Measurements from ENCODE around the gene MYO3A. TPM values are rescaled to one million over a fixed set of nuclear protein-coding genes. Genes with fewer than 3 reads are reported as not detected.

The MYO3A gene
- total and polyA plus RNA-seq, 2 of the 4 experiments (the other 2 are of a cell fraction) = not detected

DNA sequence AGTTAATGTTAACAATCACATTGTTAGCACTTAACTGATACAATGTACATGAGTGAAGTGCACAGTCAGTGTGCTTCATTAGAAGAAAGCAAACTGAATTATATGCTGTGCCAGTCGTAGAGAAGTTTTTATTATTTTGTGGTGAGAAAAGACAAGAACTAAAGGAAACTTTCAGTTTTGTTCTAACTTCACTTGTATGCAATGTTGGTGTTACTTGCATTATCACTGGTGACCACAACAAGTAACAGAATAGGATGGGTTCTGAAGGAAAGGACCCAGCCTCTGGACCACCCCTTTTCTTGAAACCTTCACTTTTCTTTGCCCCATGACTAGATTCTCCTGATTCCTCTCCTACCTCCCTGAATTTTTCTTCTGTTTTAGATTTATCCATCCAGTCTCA lies 159.2 kb downstream of the MYO3A start:
- no peak overlapping the region for H3K4me3 ChIP-seq (ENCODE audit: insufficient read depth, low read depth, low read length)
- H2BK5ac ChIP-seq (ENCODE audit: low read depth, low read length, poor library complexity, severe bottlenecking) = no peak overlapping the region
- H3K4ac ChIP-seq (ENCODE audit: low read depth, low read length) = no peak overlapping the region
- no peak for DNase-seq
- H2AK5ac ChIP-seq (ENCODE audit: low read depth, low read length) = no peak overlapping the region
- no peaks in the 10 kb centered on the region for H3K79me1 ChIP-seq (ENCODE audit: low read depth in 1 of 2, low read length in 2 of 2)
- no peak overlapping the region for H2AK9ac ChIP-seq (replicated peaks; ENCODE audit: low read depth, low read length, poor library complexity)
- no peak overlapping the region for H4K5ac ChIP-seq (ENCODE audit: low read depth, low read length)
- TF ChIP-seq RCOR1 (IDR thresholded peaks at IDR 0.05; ENCODE audit: insufficient replicate concordance, low read length) (no peak), MXI1 (IDR thresholded peaks at IDR 0.05; ENCODE audit: borderline replicate concordance, low read depth, low read length) (no peak), MAFK (IDR thresholded peaks at IDR 0.05; ENCODE audit: low read depth, low read length) (no peak), RFX5 (IDR thresholded peaks at IDR 0.05; ENCODE audit: low read depth, low read length) (no peak), NFE2L2 (IDR thresholded peaks at IDR 0.05; ENCODE audit: low read depth, low read length) (no peak), CEBPB (IDR thresholded peaks at IDR 0.05; ENCODE audit: low read depth, low read length) (no peak), RAD21 (IDR thresholded peaks at IDR 0.05; ENCODE audit: low read length) (no peak), SMC3 (IDR thresholded peaks at IDR 0.05; ENCODE audit: low read depth, low read length) (no peak), CHD1 (IDR thresholded peaks at IDR 0.05; ENCODE audit: low read depth, low read length) (no peak), POLR2A (IDR thresholded peaks at IDR 0.05; ENCODE audit: low read depth, low read length) (no peak), BHLHE40 (IDR thresholded peaks at IDR 0.05; ENCODE audit: low read depth, low read length) (no peak), MAZ (IDR thresholded peaks at IDR 0.05; ENCODE audit: borderline replicate concordance, low read depth, low read length) (no peak), FOS (IDR thresholded peaks at IDR 0.05; ENCODE audit: low read depth, low read length) (no peak)
- TF ChIP-seq, protein P1, sequence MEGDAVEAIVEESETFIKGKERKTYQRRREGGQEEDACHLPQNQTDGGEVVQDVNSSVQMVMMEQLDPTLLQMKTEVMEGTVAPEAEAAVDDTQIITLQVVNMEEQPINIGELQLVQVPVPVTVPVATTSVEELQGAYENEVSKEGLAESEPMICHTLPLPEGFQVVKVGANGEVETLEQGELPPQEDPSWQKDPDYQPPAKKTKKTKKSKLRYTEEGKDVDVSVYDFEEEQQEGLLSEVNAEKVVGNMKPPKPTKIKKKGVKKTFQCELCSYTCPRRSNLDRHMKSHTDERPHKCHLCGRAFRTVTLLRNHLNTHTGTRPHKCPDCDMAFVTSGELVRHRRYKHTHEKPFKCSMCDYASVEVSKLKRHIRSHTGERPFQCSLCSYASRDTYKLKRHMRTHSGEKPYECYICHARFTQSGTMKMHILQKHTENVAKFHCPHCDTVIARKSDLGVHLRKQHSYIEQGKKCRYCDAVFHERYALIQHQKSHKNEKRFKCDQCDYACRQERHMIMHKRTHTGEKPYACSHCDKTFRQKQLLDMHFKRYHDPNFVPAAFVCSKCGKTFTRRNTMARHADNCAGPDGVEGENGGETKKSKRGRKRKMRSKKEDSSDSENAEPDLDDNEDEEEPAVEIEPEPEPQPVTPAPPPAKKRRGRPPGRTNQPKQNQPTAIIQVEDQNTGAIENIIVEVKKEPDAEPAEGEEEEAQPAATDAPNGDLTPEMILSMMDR (conservative IDR thresholded peaks at IDR 0.05; ENCODE audit: low read depth, low read length) = no peak
- TF ChIP-seq, protein P2, sequence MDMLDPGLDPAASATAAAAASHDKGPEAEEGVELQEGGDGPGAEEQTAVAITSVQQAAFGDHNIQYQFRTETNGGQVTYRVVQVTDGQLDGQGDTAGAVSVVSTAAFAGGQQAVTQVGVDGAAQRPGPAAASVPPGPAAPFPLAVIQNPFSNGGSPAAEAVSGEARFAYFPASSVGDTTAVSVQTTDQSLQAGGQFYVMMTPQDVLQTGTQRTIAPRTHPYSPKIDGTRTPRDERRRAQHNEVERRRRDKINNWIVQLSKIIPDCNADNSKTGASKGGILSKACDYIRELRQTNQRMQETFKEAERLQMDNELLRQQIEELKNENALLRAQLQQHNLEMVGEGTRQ (IDR thresholded peaks at IDR 0.05; ENCODE audit: low read depth, low read length) = no peak
- TF ChIP-seq, protein P3, sequence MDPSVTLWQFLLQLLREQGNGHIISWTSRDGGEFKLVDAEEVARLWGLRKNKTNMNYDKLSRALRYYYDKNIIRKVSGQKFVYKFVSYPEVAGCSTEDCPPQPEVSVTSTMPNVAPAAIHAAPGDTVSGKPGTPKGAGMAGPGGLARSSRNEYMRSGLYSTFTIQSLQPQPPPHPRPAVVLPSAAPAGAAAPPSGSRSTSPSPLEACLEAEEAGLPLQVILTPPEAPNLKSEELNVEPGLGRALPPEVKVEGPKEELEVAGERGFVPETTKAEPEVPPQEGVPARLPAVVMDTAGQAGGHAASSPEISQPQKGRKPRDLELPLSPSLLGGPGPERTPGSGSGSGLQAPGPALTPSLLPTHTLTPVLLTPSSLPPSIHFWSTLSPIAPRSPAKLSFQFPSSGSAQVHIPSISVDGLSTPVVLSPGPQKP (IDR thresholded peaks at IDR 0.05; ENCODE audit: borderline replicate concordance, low read depth, low read length) = no peak
- no peaks in the 10 kb centered on the region for H4K20me1 ChIP-seq (ENCODE audit: insufficient read depth, low read length)
- ChIA-PET POLR2A (ENCODE audit: unreplicated experiment) (no interaction called here), CTCF (no interaction called here)
- H2BK120ac ChIP-seq (ENCODE audit: low read depth, low read length) = no peak overlapping the region
- no peak overlapping the region for H3K9ac ChIP-seq (ENCODE audit: low read depth, low read length)
- no peak overlapping the region for H3K56ac ChIP-seq (ENCODE audit: extremely low read depth, insufficient read depth, low read length)
- H2BK20ac ChIP-seq (ENCODE audit: low read depth, low read length) = no peak overlapping the region
- peaks cover 12% of the 10 kb centered on the region for H3K9me3 ChIP-seq (ENCODE audit: control insufficient read depth, insufficient read depth, low read length)
- no peak overlapping the region for H4K91ac ChIP-seq (ENCODE audit: insufficient read depth, low read depth, low read length)
- no peak overlapping the region for H3K18ac ChIP-seq (ENCODE audit: low read depth, low read length)
- no peak overlapping the region for H3K23ac ChIP-seq (ENCODE audit: low read depth, low read length)
- H3K36me3 ChIP-seq (ENCODE audit: control insufficient read depth, insufficient read depth, low read length) = no peaks in the 10 kb centered on the region
- no peak overlapping the region for H4K8ac ChIP-seq (ENCODE audit: low read depth in 2 of 2, low read length in 2 of 2)
- WGBS, 2 experiments (ENCODE audit: extremely low coverage in 2 of 2, insufficient read length in 1 of 2) = no CpG with 5 or more reads among the region's 1 CpG
- H3K4me2 ChIP-seq (ENCODE audit: low read depth, low read length) = no peak overlapping the region
- intact Hi-C loops (cut with micrococcal nuclease) (no loop called here), in situ Hi-C loops (cut with MboI; ENCODE audit: low sequenced_read_pairs) (no loop called here), dilution Hi-C loops (cut with HindIII; ENCODE audit: low sequenced_read_pairs, unreplicated experiment) (no loop called here)
- no peak overlapping the region for H3K14ac ChIP-seq (replicated peaks; ENCODE audit: low read depth, low read length)
- no peaks in the 10 kb centered on the region for H3K4me1 ChIP-seq (ENCODE audit: control insufficient read depth, insufficient read depth, low read length)
- H3K27ac ChIP-seq (ENCODE audit: insufficient read depth, low read length) = no peak overlapping the region
- H3K27me3 ChIP-seq (ENCODE audit: control insufficient read depth, insufficient read depth, low read length) = no peaks in the 10 kb centered on the region
- ATAC-seq (ENCODE audit: low read depth) = no peak
- H3K9me1 ChIP-seq (ENCODE audit: insufficient read depth, low read length) = no peaks in the 10 kb centered on the region
- no peak overlapping the region for H2BK15ac ChIP-seq (ENCODE audit: low read depth, low read length)
- BruUV-seq (replicated peaks) = no TSS peak
- no peak overlapping the region for H2AFZ ChIP-seq (replicated peaks; ENCODE audit: low read length, poor library complexity)
